Endothelial cell of umbilical vein (primary cell): ENCODE data around the gene PARS2. TPM values are rescaled to one million over a fixed set of nuclear protein-coding genes. Genes with fewer than 3 reads are reported as not detected.

Experiments
- BruUV-seq: library from RNA; stranded (reverse); fragments of 400-500 nt; replicated peaks from 2 replicates; lab custom pipeline; 2021; lab: Mats Ljungman, UMichigan
- CTCF ChIA-PET: fragments of 300-600, 350-600 bp; sonication (Branson Sonifier 250); formaldehyde crosslinking; loops from one replicate; lab custom pipeline; 2021; ENCODE audit warnings: antibody characterized with exemption, inconsistent platforms; lab: Charles Lee
- POLR2A ChIA-PET: fragments of 300-600, 350-600 bp; sonication (Branson Sonifier 250); formaldehyde crosslinking; loops from one replicate; lab custom pipeline; 2021; ENCODE audit warnings: antibody characterized with exemption, inconsistent platforms; lab: Charles Lee
- DNase-seq: peaks from one replicate; pipeline ENCODE4 v3.0.0-alpha.2; 2011; ENCODE audit warnings: low read depth, low spot score
- FAIRE-seq: peaks from 2 replicates; lab custom pipeline; 2011; peaks lifted over from hg19 to GRCh38; lab: Jason Lieb, UNC
- H2AFZ ChIP-seq: 2 replicates; pipeline ENCODE4 v1.6.0; 2012; ENCODE audit warnings: low read depth, low read length, control low read depth, inconsistent platforms
- H3K27ac ChIP-seq: 2 replicates; pipeline ENCODE4 v1.5.1; 2011; ENCODE audit warnings: low read depth, mild to moderate bottlenecking, control low read depth, low read length, moderate library complexity; ENCODE audit not compliant: insufficient read depth
- H3K27me3 ChIP-seq, 2 experiments: 2 replicates each; pipeline versions ENCODE4 v1.6.0 to v1.6.1; 2011; ENCODE audit warnings: low read length in 2 of 2, mixed read lengths in 1 of 2; ENCODE audit not compliant: control insufficient read depth in 2 of 2, insufficient read depth in 2 of 2
- H3K36me3 ChIP-seq, 2 experiments: 2 replicates in 1 of 2; 3 replicates in 1 of 2; pipeline ENCODE4 v1.5.1; 2011; ENCODE audit warnings: low read length in 2 of 2, mild to moderate bottlenecking in 1 of 2, moderate library complexity in 1 of 2; ENCODE audit not compliant: control insufficient read depth in 2 of 2, insufficient read depth in 2 of 2; ENCODE audit errors: extremely low read depth in 1 of 2
- H3K4me1 ChIP-seq: 3 replicates; pipeline ENCODE4 v1.5.1; 2011; ENCODE audit warnings: mild to moderate bottlenecking, low read length; ENCODE audit not compliant: control insufficient read depth, insufficient read depth; ENCODE audit errors: extremely low read depth
- H3K4me2 ChIP-seq: 2 replicates; pipeline ENCODE4 v1.6.1; 2011; ENCODE audit warnings: low read length, control low read depth, mixed read lengths; ENCODE audit not compliant: insufficient read depth
- H3K4me3 ChIP-seq, 3 experiments: fragments of 200-600 bp in 1 of 3; sonication (generic), shearing (Covaris generic) in 1 of 3; replicated peaks in 1 of 3; 2 replicates each; pipeline ENCODE4 v1.5.1; 2011 to 2016; ENCODE audit warnings: control low read depth in 3 of 3, low read length in 3 of 3, mild to moderate bottlenecking in 2 of 3, inconsistent platforms in 1 of 3, low read depth in 1 of 3, moderate library complexity in 1 of 3; ENCODE audit not compliant: insufficient read depth in 1 of 3
- H3K79me2 ChIP-seq: 2 replicates; pipeline ENCODE4 v1.6.0; 2012; ENCODE audit warnings: low read length, inconsistent platforms; ENCODE audit not compliant: control insufficient read depth, insufficient read depth
- H3K9ac ChIP-seq: replicated peaks from 2 replicates; pipeline ENCODE3; 2011; ENCODE audit warnings: low read length, control low read depth; ENCODE audit not compliant: insufficient read depth; ENCODE audit errors: extremely low read depth
- H3K9me1 ChIP-seq: replicated peaks from 3 replicates; pipeline ENCODE4 v1.6.0; 2011; ENCODE audit warnings: mild to moderate bottlenecking, low read length; ENCODE audit not compliant: control insufficient read depth, insufficient read depth; ENCODE audit errors: extremely low read depth
- H3K9me3 ChIP-seq: replicated peaks from 2 replicates; pipeline ENCODE4 v1.5.1; 2012; ENCODE audit warnings: low read length, inconsistent platforms; ENCODE audit not compliant: control insufficient read depth, insufficient read depth
- H4K20me1 ChIP-seq: replicated peaks from 2 replicates; pipeline ENCODE3; 2011; ENCODE audit warnings: mild to moderate bottlenecking, low read length; ENCODE audit not compliant: control insufficient read depth, insufficient read depth; ENCODE audit errors: extremely low read depth
- CTCF ChIP-seq, 2 donors: IDR thresholded peaks; 1 replicate in 1 of 2; 2 replicates in 1 of 2; pipeline ENCODE4 v1.5.1; 2011; ENCODE audit warnings: low read length in 2 of 2, mild to moderate bottlenecking in 2 of 2, moderate library complexity in 2 of 2, control low read depth in 1 of 2, inconsistent platforms in 1 of 2, low read depth in 1 of 2; ENCODE audit not compliant: insufficient read depth in 1 of 2; ENCODE audit errors: extremely low read depth in 1 of 2
- EZH2 ChIP-seq: IDR thresholded peaks from 2 replicates; pipeline ENCODE4 v1.6.1; 2012; ENCODE audit warnings: borderline replicate concordance, low read depth, mild to moderate bottlenecking, moderate library complexity, low read length, inconsistent platforms; ENCODE audit not compliant: severe bottlenecking
- FOS ChIP-seq: IDR thresholded peaks from 2 replicates; pipeline ENCODE4 v1.6.1; 2011; ENCODE audit warnings: mild to moderate bottlenecking, low read length, moderate library complexity, borderline replicate concordance; ENCODE audit not compliant: insufficient read depth
- GATA2 ChIP-seq: IDR thresholded peaks from 2 replicates; pipeline ENCODE4 v1.7.0; 2011; ENCODE audit warnings: low read depth, mild to moderate bottlenecking, moderate library complexity, mixed read lengths, low read length; ENCODE audit not compliant: insufficient read length, insufficient read depth
- JUN ChIP-seq: IDR thresholded peaks from 2 replicates; pipeline ENCODE4 v1.6.1; 2011; ENCODE audit warnings: borderline replicate concordance, low read depth; ENCODE audit not compliant: insufficient read length, insufficient read depth
- MAX ChIP-seq: IDR thresholded peaks from 2 replicates; pipeline ENCODE4 v1.6.1; 2011; ENCODE audit not compliant: insufficient read depth, insufficient read length
- MYC ChIP-seq: IDR thresholded peaks from one replicate; pipeline ENCODE4 v1.6.1; 2011; ENCODE audit warnings: mild to moderate bottlenecking, low read depth, low read length
- POLR2A ChIP-seq: IDR thresholded peaks from 2 replicates; pipeline ENCODE4 v1.6.1; 2012; ENCODE audit warnings: low read depth, mild to moderate bottlenecking, control low read depth, low read length
- POLR2AphosphoS5 ChIP-seq: IDR thresholded peaks from 2 replicates; pipeline ENCODE4 v1.6.1; 2012; ENCODE audit warnings: low read depth, mild to moderate bottlenecking, control low read depth, low read length, moderate library complexity; ENCODE audit not compliant: insufficient read depth
- dilution Hi-C: fragments of 300-500 bp; cut with MboI; formaldehyde crosslinking; loops from one replicate; pipeline ENCODE4 v1.15.0; 2019; ENCODE audit warnings: low sequenced_read_pairs; ENCODE audit not compliant: extremely low pct_ligation_motif_present
- intact Hi-C: fragments of 100-400 bp; cut with micrococcal nuclease; formaldehyde crosslinking; loops from one replicate; pipeline ENCODE4 v1.10.0; 2022
- polyA plus RNA-seq, 4 experiments: library from polyadenylated mRNA; depleted of rRNA in 3 of 4; stranded (reverse) in 3 of 4; unstranded in 1 of 4; fragments of >200 nt; gene quantifications; 2 replicates each; pipeline versions ENCODE4 v1.2.1 to v1.2.3, GENCODE V29; 2011 to 2012; ENCODE audit warnings: missing spikeins in 1 of 4
- total RNA-seq: library from RNA; stranded (reverse); gene quantifications from 2 replicates; pipeline ENCODE4 v1.2.3, GENCODE V29; 2021

Gene PARS2
- total and polyA plus RNA-seq, 2 donors (not counting 3 experiments of a cell fraction or from before 2014, with no cell fraction given) = 2.0 to 3.8 TPM

- Histone ChIP-seq H4K20me1 (no peaks in the 10 kb centered on the region), H3K9me3 (no peaks in the 10 kb centered on the region), H3K27me3 (peaks cover 0 to 2% of the 10 kb centered on the region in 2 experiments), H3K4me1 (peaks cover 11% of the 10 kb centered on the region), H3K9me1 (no peaks in the 10 kb centered on the region), H2AFZ (peak overlapping the region; percentile 98), H3K4me2 (peak overlapping the region; percentile 58), H3K9ac (peak overlapping the region; percentile 43), H3K27ac (no peak overlapping the region), H3K36me3 (peaks cover 4 to 7% of the 10 kb centered on the region in 2 experiments), H3K79me2 (peaks cover 30% of the 10 kb centered on the region), H3K4me3 (peak overlapping the region in 1 of 3 experiments; percentile 95)
- DNase-seq (no peak), FAIRE-seq (no peak)
- POLR2A ChIA-PET = no interaction called here
- no peak for TF ChIP-seq GATA2
- TF ChIP-seq POLR2A = no peak
- no peak for TF ChIP-seq FOS
- no peak for TF ChIP-seq MAX
- no peak for TF ChIP-seq CTCF (IDR thresholded peaks at IDR 0.05; ENCODE audit: extremely low read depth in 1 of 2, insufficient read depth in 1 of 2, low read depth in 1 of 2, low read length in 2 of 2)
- TF ChIP-seq EZH2 = no peak
- TF ChIP-seq MYC = no peak
- TF ChIP-seq JUN = no peak
- TF ChIP-seq POLR2AphosphoS5 = no peak
- CTCF ChIA-PET = interaction anchor here (1.3 to 2.4 kb wide), 3 partner anchors 10 to 215 kb away, joined by 4 to 12 read pairs (median 4); no protein-coding TSS in a partner anchor
- intact Hi-C loops = loop anchor here (1.0 to 5.0 kb wide), 3 partner anchors 49 to 662 kb away; partner anchors contain the start of genes PARS2, TCEANC2 and TMEM59
- dilution Hi-C loops = no loop called here
- BruUV-seq = no TSS peak
Observed at GRCh38 chr1:54714881-54715492, 49.3 kb downstream of the PARS2 start.
